Stomach smooth muscle (tissue), 2 donors: ENCODE measurements around the gene ROMO1.
"Not testable (repeated sequence)": the region's sequence is repeated elsewhere in the genome, so short reads cannot be mapped to it uniquely, and the experiment has no call there.

Source experiments
- H3K27ac ChIP-seq: one replicate; pipeline ENCODE4 v1.7.0; 2013; ENCODE audit warnings: mild to moderate bottlenecking, low read length, inconsistent platforms
- H3K27me3 ChIP-seq, 2 donors: one replicate each; pipeline ENCODE4 v1.7.0; 2013; ENCODE audit warnings: low read length in 2 of 2; ENCODE audit not compliant: insufficient read depth in 2 of 2, control insufficient read depth in 1 of 2
- H3K36me3 ChIP-seq, 2 donors: one replicate each; pipeline ENCODE4 v1.7.0; 2013; ENCODE audit warnings: low read length in 2 of 2; ENCODE audit not compliant: control insufficient read depth in 2 of 2, insufficient read depth in 2 of 2
- H3K4me1 ChIP-seq: one replicate; pipeline ENCODE4 v1.7.0; 2013; ENCODE audit warnings: low read length; ENCODE audit not compliant: control insufficient read depth, insufficient read depth
- H3K4me3 ChIP-seq, 2 donors: one replicate each; pipeline ENCODE4 v1.7.0; 2013; ENCODE audit warnings: low read length in 2 of 2
- H3K9ac ChIP-seq, 2 donors: one replicate each; pipeline ENCODE4 v1.7.0; 2013; ENCODE audit warnings: low read length in 2 of 2, mild to moderate bottlenecking in 1 of 2
- H3K9me3 ChIP-seq, 2 donors: one replicate each; pipeline ENCODE4 v1.7.0; 2013; ENCODE audit warnings: low read length in 2 of 2; ENCODE audit not compliant: control insufficient read depth in 2 of 2
- donor health status: healthy.
- donor health status: Pancreatic carcinoma.

The ROMO1 gene

DNA sequence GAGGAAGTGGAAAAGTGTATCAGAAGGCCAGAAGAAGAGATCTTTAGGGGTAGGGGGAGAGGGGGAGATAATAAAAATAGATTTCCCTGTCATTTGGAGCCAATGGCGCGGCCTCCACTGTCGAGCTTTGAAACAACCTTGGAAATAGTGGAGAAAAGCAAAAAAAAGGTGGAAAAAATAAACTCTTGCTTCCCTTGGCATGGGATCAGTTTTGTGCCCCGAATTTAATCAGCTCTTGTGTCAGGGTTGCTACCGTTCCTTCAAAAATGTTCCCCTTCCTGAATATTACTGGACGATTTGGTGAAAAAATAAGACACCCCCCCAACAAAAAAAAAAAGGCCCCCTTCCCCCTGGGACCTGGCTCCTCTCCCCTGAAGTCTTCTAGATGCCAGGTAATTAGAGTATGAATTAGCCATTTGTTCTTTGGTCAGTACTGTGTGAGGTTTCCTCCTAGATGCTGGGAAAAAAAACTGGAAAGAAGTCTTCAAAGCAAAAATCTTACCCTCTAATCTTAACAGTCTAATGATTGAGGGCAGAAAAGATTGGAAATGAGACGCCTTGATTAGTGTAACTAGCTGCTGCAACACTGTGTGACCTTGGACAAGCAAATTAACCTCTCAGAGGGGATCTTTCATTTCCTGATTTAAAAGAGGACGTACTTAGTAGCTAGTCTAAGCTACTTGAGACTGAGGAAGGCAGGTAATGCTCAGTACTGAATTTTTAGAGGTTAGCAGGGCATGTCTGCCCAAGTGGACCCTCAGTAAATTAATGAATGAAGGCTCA lies 43.7 kb downstream of the ROMO1 start:
- H3K4me3 ChIP-seq, result peak overlapping the region; percentile 71 to 93
- no peaks in the 10 kb centered on the region for H3K27me3 ChIP-seq
- no peaks in the 10 kb centered on the region for H3K9me3 ChIP-seq
- H3K36me3 ChIP-seq, result peaks cover 17 to 23% of the 10 kb centered on the region in 2 donors
- H3K4me1 ChIP-seq, result peaks cover 23% of the 10 kb centered on the region
- peak overlapping the region; percentile 98 to 100 for H3K9ac ChIP-seq
- H3K27ac ChIP-seq, result peak overlapping the region; percentile 100

- no peak overlapping the region for H3K4me3 ChIP-seq
- no peaks in the 10 kb centered on the region for H3K27me3 ChIP-seq
- H3K36me3 ChIP-seq, result peaks cover 10 to 14% of the 10 kb centered on the region in 2 donors
- H3K9me3 ChIP-seq, result no peaks in the 10 kb centered on the region
- peak overlapping the region; percentile 100 for H3K27ac ChIP-seq
- peak overlapping the region in 1 of 2 donors; percentile 98 for H3K9ac ChIP-seq
- peaks cover 18% of the 10 kb centered on the region for H3K4me1 ChIP-seq
Observed at GRCh38 chr20:35743693-35744491, 44.7 kb downstream of the ROMO1 start.

- Histone ChIP-seq H3K36me3 (peaks cover 5 to 10% of the 10 kb centered on the region in 2 donors), H3K4me1 (peaks cover 13% of the 10 kb centered on the region)
- H3K9ac ChIP-seq, H3K27ac ChIP-seq, H3K4me3 ChIP-seq, H3K27me3 ChIP-seq, H3K9me3 ChIP-seq: not testable (repeated sequence)
Observed at GRCh38 chr20:35744492-35744841, 45.3 kb downstream of the ROMO1 start.
